Activated B cell treated with CpG ODN at 0.5 μM for 24 hours (primary cell): Measurements from ENCODE around the gene WDR72. TPM values are rescaled to one million over a fixed set of nuclear protein-coding genes. Genes with fewer than 3 reads are reported as not detected.

Experiments
- ATAC-seq: fragments of 200-7000 bp; cut with Tn5 transposase; one replicate; pipeline ENCODE4 v1.10.0; 2021; ENCODE audit warnings: low read depth, mild to moderate bottlenecking, moderate library complexity
- CTCF ChIA-PET: fragments of 350-600 bp; sonication (Branson Sonifier 250); formaldehyde crosslinking; loops from one replicate; lab custom pipeline; 2021; ENCODE audit warnings: antibody characterized with exemption; lab: Charles Lee
- POLR2A ChIA-PET: fragments of 350-600 bp; sonication (Branson Sonifier 250); formaldehyde crosslinking; loops from one replicate; lab custom pipeline; 2021; ENCODE audit warnings: antibody characterized with exemption; lab: Charles Lee
- DNase-seq: peaks from one replicate; pipeline ENCODE4 v3.0.0; 2022
- H3K27ac Mint-ChIP-seq: one replicate; pipeline ENCODE4 v1.8.0; 2020; ENCODE audit warnings: mixed read lengths
- H3K27me3 Mint-ChIP-seq: one replicate; pipeline ENCODE4 v1.8.0; 2021; ENCODE audit warnings: mixed read lengths
- H3K36me3 Mint-ChIP-seq: one replicate; pipeline ENCODE4 v1.8.0; 2021; ENCODE audit warnings: low read depth, mixed read lengths
- H3K4me1 Mint-ChIP-seq: one replicate; pipeline ENCODE4 v1.8.0; 2021; ENCODE audit warnings: mixed read lengths
- H3K4me3 Mint-ChIP-seq: one replicate; pipeline ENCODE4 v1.8.0; 2020; ENCODE audit warnings: mild to moderate bottlenecking, mixed read lengths
- H3K9me3 Mint-ChIP-seq: one replicate; pipeline ENCODE4 v1.8.0; 2020; ENCODE audit warnings: mixed read lengths
- CTCF ChIP-seq: fragments of 200-600 bp; IDR thresholded peaks from one replicate; pipeline ENCODE4 v1.8.0; 2022; ENCODE audit warnings: antibody characterized with exemption, mild to moderate bottlenecking
- intact Hi-C: fragments of 100-400 bp; cut with micrococcal nuclease; formaldehyde crosslinking; loops from one replicate; pipeline ENCODE4 v1.15.1; 2024
- total RNA-seq: library from RNA; stranded (reverse); gene quantifications from 2 replicates; pipeline ENCODE4 v1.2.3, GENCODE V29; 2022

The WDR72 gene
- total RNA-seq, 1 donor from 2014 or later: not detected

- CTCF ChIA-PET: no interaction called here
- Mint-ChIP-seq H3K9me3 (no peaks in the 10 kb centered on the region), H3K4me1 (peaks cover 2% of the 10 kb centered on the region), H3K27ac (no peak overlapping the region), H3K36me3 (no peaks in the 10 kb centered on the region), H3K4me3 (no peak overlapping the region), H3K27me3 (no peaks in the 10 kb centered on the region)
- no peak for ATAC-seq
- intact Hi-C loops: no loop called here
- no peak for TF ChIP-seq CTCF
- POLR2A ChIA-PET: no interaction called here
- no peak for DNase-seq
Observed at GRCh38 chr15:53591041-53591440, 168.4 kb downstream of the WDR72 start.

GRCh38 chr15:53590380-53590779 is 169.1 kb downstream of the WDR72 start:
- no peak for DNase-seq
- Mint-ChIP-seq H3K4me3 (no peak overlapping the region), H3K27me3 (no peaks in the 10 kb centered on the region), H3K9me3 (no peaks in the 10 kb centered on the region), H3K4me1 (peaks cover 2% of the 10 kb centered on the region), H3K36me3 (no peaks in the 10 kb centered on the region), H3K27ac (no peak overlapping the region)
- ChIA-PET POLR2A (no interaction called here), CTCF (no interaction called here)
- no peak for TF ChIP-seq CTCF
- ATAC-seq: no peak
- intact Hi-C loops: no loop called here

GRCh38 chr15:53589520-53590057 is 169.9 kb downstream of the WDR72 start:
- Mint-ChIP-seq H3K27ac (no peak overlapping the region), H3K36me3 (no peaks in the 10 kb centered on the region), H3K27me3 (no peaks in the 10 kb centered on the region), H3K4me3 (no peak overlapping the region), H3K9me3 (no peaks in the 10 kb centered on the region), H3K4me1 (peaks cover 2% of the 10 kb centered on the region)
- ChIA-PET CTCF (no interaction called here), POLR2A (no interaction called here)
- no peak for TF ChIP-seq CTCF
- intact Hi-C loops: no loop called here
- DNase-seq (no peak), ATAC-seq (no peak)

- H3K36me3 Mint-ChIP-seq: no peaks in the 10 kb centered on the region
- no peaks in the 10 kb centered on the region for H3K27me3 Mint-ChIP-seq
- H3K4me1 Mint-ChIP-seq: peaks cover 2% of the 10 kb centered on the region
- ChIA-PET CTCF (no interaction called here), POLR2A (no interaction called here)
- no peak for TF ChIP-seq CTCF
- no peak for DNase-seq
- no peak overlapping the region for H3K27ac Mint-ChIP-seq
- H3K9me3 Mint-ChIP-seq: no peaks in the 10 kb centered on the region
- ATAC-seq: no peak
- intact Hi-C loops: no loop called here
- H3K4me3 Mint-ChIP-seq: no peak overlapping the region
Observed at GRCh38 chr15:53588773-53589172, 170.7 kb downstream of the WDR72 start.

- ATAC-seq (no peak), DNase-seq (no peak)
- Mint-ChIP-seq H3K27me3 (no peaks in the 10 kb centered on the region), H3K36me3 (no peaks in the 10 kb centered on the region), H3K4me1 (peaks cover 2% of the 10 kb centered on the region), H3K9me3 (no peaks in the 10 kb centered on the region), H3K27ac (no peak overlapping the region), H3K4me3 (no peak overlapping the region)
- ChIA-PET CTCF (no interaction called here), POLR2A (no interaction called here)
- intact Hi-C loops: no loop called here
- TF ChIP-seq CTCF: no peak
Observed at GRCh38 chr15:53586799-53587198, 172.7 kb downstream of the WDR72 start.
